NCI-H2227 treated with DMSO at 0.1 percent for 48 hours (cell line): Measurements from ENCODE around the gene VCAM1.
"Not testable (repeated sequence)": the region's sequence is repeated elsewhere in the genome, so short reads cannot be mapped to it uniquely, and the experiment has no call there.

Experiments
- DNase-seq: peaks from one replicate; lab custom pipeline; 2025; lab: John Stamatoyannopoulos, UW

Gene VCAM1

GRCh38 chr1:100719490-100719889 lies at the start of gene VCAM1:
TSS of gene VCAM1 (plus strand) at chr1:100719742. CDS start at chr1:100719861, 119 bp downstream.
- no peak for DNase-seq

GRCh38 chr1:100670083-100670482 lies 49.5 kb upstream of the VCAM1 start:
- no peak for DNase-seq

- no peak for DNase-seq
Observed at GRCh38 chr1:100671601-100672000, 47.9 kb upstream of the VCAM1 start.

GRCh38 chr1:100683448-100684349 lies 35.8 kb upstream of the VCAM1 start:
- DNase-seq, result no peak

GRCh38 chr1:100699744-100700143 lies 19.8 kb upstream of the VCAM1 start:
- DNase-seq, result no peak

- DNase-seq, result no peak
Observed at GRCh38 chr1:100700586-100700985, 19.0 kb upstream of the VCAM1 start.

GRCh38 chr1:100703052-100703451 lies 16.5 kb upstream of the VCAM1 start:
- no peak for DNase-seq

GRCh38 chr1:100703716-100704115 lies 15.8 kb upstream of the VCAM1 start:
- no peak for DNase-seq

GRCh38 chr1:100704473-100704872 lies 15.1 kb upstream of the VCAM1 start:
- no peak for DNase-seq

GRCh38 chr1:100706296-100706695 lies 13.2 kb upstream of the VCAM1 start:
- DNase-seq, result no peak

- DNase-seq, result no peak
Observed at GRCh38 chr1:100706856-100707255, 12.7 kb upstream of the VCAM1 start.

GRCh38 chr1:100708476-100709062 lies 11.0 kb upstream of the VCAM1 start:
- no peak for DNase-seq

- DNase-seq, result no peak
Observed at GRCh38 chr1:100710906-100711682, 8.4 kb upstream of the VCAM1 start.

- not testable (repeated sequence) for DNase-seq
Observed at GRCh38 chr1:100713027-100713426, 6.5 kb upstream of the VCAM1 start.

GRCh38 chr1:100713626-100714025 lies 5.9 kb upstream of the VCAM1 start:
- DNase-seq, result no peak

- no peak for DNase-seq
Observed at GRCh38 chr1:100714599-100714998, 4.9 kb upstream of the VCAM1 start.

GRCh38 chr1:100717218-100717617 lies 2.3 kb upstream of the VCAM1 start:
- no peak for DNase-seq

- DNase-seq, result no peak
Observed at GRCh38 chr1:100718581-100718980, 961 bp upstream of the VCAM1 start.

GRCh38 chr1:100720101-100720500 lies 559 bp downstream of the VCAM1 start:
- no peak for DNase-seq

GRCh38 chr1:100720751-100721150 lies 1.2 kb downstream of the VCAM1 start:
- DNase-seq, result no peak

GRCh38 chr1:100721526-100722207 lies 2.1 kb downstream of the VCAM1 start:
- no peak for DNase-seq

- no peak for DNase-seq
Observed at GRCh38 chr1:100722221-100722620, 2.7 kb downstream of the VCAM1 start.
